Brain microvascular endothelial cell (primary cell): ENCODE measurements around the gene GPX2.

Experiments used
- DNase-seq: peaks from one replicate; pipeline ENCODE4 v3.0.0-alpha.2; 2020
- H3K27ac ChIP-seq: fragments of 250-450 bp; sonication (Bioruptor Pico); 2 replicates; pipeline ENCODE4 v1.5.1; 2020; ENCODE audit warnings: mild to moderate bottlenecking, moderate library complexity
- H3K27me3 ChIP-seq: fragments of 250-450 bp; sonication (Bioruptor Pico); replicated peaks from 2 replicates; pipeline ENCODE4 v1.5.1; 2020; ENCODE audit warnings: mild to moderate bottlenecking
- H3K36me3 ChIP-seq: fragments of 250-450 bp; sonication (Bioruptor Pico); replicated peaks from 2 replicates; pipeline ENCODE4 v1.5.1; 2020; ENCODE audit warnings: mild to moderate bottlenecking
- H3K4me3 ChIP-seq: 2 replicates; pipeline ENCODE4 v1.5.1; 2011; ENCODE audit warnings: low read depth, mild to moderate bottlenecking, control low read depth, low read length, moderate library complexity
- CTCF ChIP-seq: IDR thresholded peaks from 2 replicates; pipeline ENCODE4 v1.5.1; 2011; ENCODE audit warnings: low read depth, mild to moderate bottlenecking, moderate library complexity, low read length, control low read depth, inconsistent platforms; ENCODE audit errors: missing control alignments
- in situ Hi-C: cut with HindIII; loops from 2 replicates; pipeline ENCODE4 v1.10.0; 2017; ENCODE audit warnings: low sequenced_read_pairs, low pct_ligation_motif_present

Gene GPX2

DNA sequence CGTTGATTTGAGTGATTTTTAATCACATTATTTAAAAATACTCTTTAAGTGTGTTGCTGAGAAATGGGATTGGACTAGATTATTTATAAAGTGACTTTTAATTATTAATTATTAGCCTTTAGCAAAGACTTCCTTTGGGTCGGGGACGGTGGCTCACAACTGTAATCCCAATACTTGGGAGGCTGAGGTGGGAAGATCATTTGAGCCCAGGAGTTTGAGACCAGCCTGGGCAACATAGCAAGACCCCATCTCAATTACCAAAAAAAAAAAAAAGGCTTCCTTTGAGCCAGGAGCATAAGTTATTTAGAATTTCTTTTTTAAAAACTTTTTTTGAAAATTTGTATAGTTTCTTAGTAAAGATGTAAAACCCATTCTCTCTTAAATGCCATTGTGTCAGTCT, 19.5 kb downstream of the GPX2 start:
- no peaks in the 10 kb centered on the region for H3K27me3 ChIP-seq
- DNase-seq, result no peak
- no peak overlapping the region for H3K27ac ChIP-seq
- peaks cover 15% of the 10 kb centered on the region for H3K36me3 ChIP-seq
- TF ChIP-seq CTCF, result no peak
- in situ Hi-C loops, result no loop called here
- H3K4me3 ChIP-seq, result no peak overlapping the region

GRCh38 chr14:64920465-64920864, 22.1 kb downstream of the GPX2 start:
- Histone ChIP-seq H3K36me3 (peaks cover 4% of the 10 kb centered on the region), H3K27ac (no peak overlapping the region), H3K4me3 (no peak overlapping the region), H3K27me3 (no peaks in the 10 kb centered on the region)
- TF ChIP-seq CTCF, result no peak
- in situ Hi-C loops, result no loop called here
- no peak for DNase-seq

- TF ChIP-seq CTCF, result no peak
- Histone ChIP-seq H3K36me3 (peaks cover 4% of the 10 kb centered on the region), H3K27me3 (no peaks in the 10 kb centered on the region), H3K4me3 (no peak overlapping the region), H3K27ac (no peak overlapping the region)
- in situ Hi-C loops, result no loop called here
- DNase-seq, result no peak
These were observed 22.9 kb downstream of the GPX2 start for GRCh38 chr14:64919618-64920017.

- in situ Hi-C loops, result no loop called here
These were observed 23.3 kb downstream of the GPX2 start for GRCh38 chr14:64919215-64919614.

GRCh38 chr14:64918216-64918615, 24.3 kb downstream of the GPX2 start:
- TF ChIP-seq CTCF, result no peak
- H3K27ac ChIP-seq, result no peak overlapping the region
- in situ Hi-C loops, result no loop called here

More at GRCh38 chr14:64919215-64919614, 23.3 kb downstream of the GPX2 start:
- Histone ChIP-seq H3K36me3 (peaks cover 3% of the 10 kb centered on the region), H3K27me3 (no peaks in the 10 kb centered on the region), H3K4me3 (no peak overlapping the region), H3K27ac (no peak overlapping the region)
- no peak for TF ChIP-seq CTCF
- DNase-seq, result no peak

DNA sequence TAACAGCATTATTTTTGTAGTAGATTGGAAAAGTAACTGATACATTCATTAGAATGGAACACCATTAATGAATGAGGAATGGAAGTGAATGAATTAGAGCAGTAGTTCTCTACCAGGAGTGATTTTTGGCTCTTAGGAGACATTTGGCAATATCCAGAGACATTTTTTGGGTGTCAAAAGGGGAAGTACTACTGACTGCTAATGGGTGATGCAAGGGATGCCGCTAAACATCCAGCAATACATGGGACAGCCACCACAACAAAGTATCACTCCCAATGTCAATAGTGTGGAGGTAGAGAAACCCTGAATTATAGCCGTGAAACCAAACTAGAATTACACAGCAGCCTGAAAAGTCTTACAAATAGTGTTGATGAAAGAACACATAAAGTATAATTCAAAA, 26.7 kb downstream of the GPX2 start:
- Histone ChIP-seq H3K27me3 (no peaks in the 10 kb centered on the region), H3K27ac (no peak overlapping the region), H3K4me3 (no peak overlapping the region), H3K36me3 (peaks cover 2% of the 10 kb centered on the region)
- DNase-seq, result no peak
- in situ Hi-C loops, result no loop called here
- no peak for TF ChIP-seq CTCF

More at GRCh38 chr14:64918216-64918615, 24.3 kb downstream of the GPX2 start:
- DNase-seq, result no peak
- Histone ChIP-seq H3K36me3 (peaks cover 2% of the 10 kb centered on the region), H3K4me3 (no peak overlapping the region), H3K27me3 (no peaks in the 10 kb centered on the region)
